Breast epithelium (tissue), 3 donors: ENCODE results near the gene VASP.

Experiments used
- CTCF ChIP-seq, 3 donors: fragments of 450-650 bp; IDR thresholded peaks; one replicate each; pipeline ENCODE4 v1.5.1; 2016 to 2017; ENCODE audit warnings: antibody characterized with exemption in 3 of 3, mild to moderate bottlenecking in 3 of 3, moderate library complexity in 3 of 3
- POLR2A ChIP-seq: fragments of 450-650 bp; IDR thresholded peaks from one replicate; pipeline ENCODE4 v1.6.1; 2016; ENCODE audit warnings: antibody characterized with exemption, mild to moderate bottlenecking, moderate library complexity
- POLR2AphosphoS5 ChIP-seq, 3 donors: sonication (generic); formaldehyde crosslinking; IDR thresholded peaks; one replicate each; pipeline ENCODE4 v1.6.1; 2017; ENCODE audit warnings: antibody characterized with exemption in 3 of 3

DNA sequence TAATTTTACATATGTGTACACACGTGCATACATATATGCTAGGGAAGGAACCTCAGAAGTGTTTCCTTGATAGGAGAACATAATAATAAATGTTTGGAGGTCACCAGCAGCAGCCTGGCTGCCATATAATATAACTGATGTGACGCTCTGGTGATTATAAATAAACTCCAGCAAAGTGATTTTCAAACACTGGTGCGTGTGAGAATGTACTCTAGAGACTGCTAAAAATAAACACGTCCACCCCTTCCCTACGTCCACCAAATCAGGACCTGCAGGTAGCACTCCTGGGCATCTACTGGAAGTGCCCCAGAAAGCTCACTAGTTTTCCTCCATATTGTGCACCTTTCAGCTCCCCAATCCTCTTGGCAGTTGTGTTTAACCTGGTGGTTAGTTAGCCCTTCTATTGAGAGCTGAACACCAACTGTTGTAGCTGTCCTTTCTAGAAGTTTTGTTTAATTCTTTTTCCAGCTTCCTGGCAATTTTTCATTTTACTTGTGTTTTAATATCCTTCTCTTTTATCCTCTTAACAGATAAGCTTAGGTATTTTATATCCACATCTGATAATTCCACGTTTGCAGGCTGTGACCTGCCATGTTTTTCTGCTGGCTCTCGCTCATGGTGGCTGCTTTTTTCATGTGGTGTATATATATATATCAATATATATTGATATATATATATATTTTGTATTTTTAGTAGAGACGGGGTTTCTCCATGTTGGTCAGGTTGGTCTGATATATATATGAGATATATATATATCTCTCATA is 64.4 kb downstream of the VASP start:
- TF ChIP-seq CTCF (IDR thresholded peaks at IDR 0.05) = no peak
- TF ChIP-seq POLR2A = no peak
- no peak for TF ChIP-seq POLR2AphosphoS5 (IDR thresholded peaks at IDR 0.05)
